Vagina (tissue), 2 donors: ENCODE results near the gene SPEM2. TPM values are rescaled to one million over a fixed set of nuclear protein-coding genes. Genes with fewer than 3 reads are reported as not detected.

ENCODE experiments used
- DNase-seq, 2 donors: peaks; one replicate each; pipeline ENCODE4 v3.0.0-alpha.2; 2017; ENCODE audit errors: extremely low spot score in 2 of 2
- H3K27ac ChIP-seq: fragments of 200-600 bp; sonication (generic); one replicate; pipeline ENCODE4 v1.5.1; 2019
- H3K27me3 ChIP-seq: fragments of 200-600 bp; sonication (generic); one replicate; pipeline ENCODE4 v1.5.1; 2019
- H3K36me3 ChIP-seq, 2 donors: fragments of 200-600 bp; sonication (generic); one replicate each; pipeline ENCODE4 v1.5.1; 2017 to 2019
- H3K4me1 ChIP-seq: fragments of 200-600 bp; sonication (generic); one replicate; pipeline ENCODE4 v1.5.1; 2019
- H3K4me3 ChIP-seq, 2 donors: fragments of 200-600 bp; sonication (generic); 1 replicate in 1 of 2; 2 replicates in 1 of 2; pipeline ENCODE4 v1.5.1; 2016 to 2019
- H3K9me3 ChIP-seq: fragments of 200-600 bp; sonication (generic); one replicate; pipeline ENCODE4 v1.5.1; 2019
- CTCF ChIP-seq, 3 experiments: fragments of 450-650 bp in 2 of 3; fragments of 200-600 bp in 1 of 3; sonication (generic) in 1 of 3; IDR thresholded peaks; one replicate each; pipeline ENCODE4 v1.5.1; 2017 to 2019; ENCODE audit warnings: antibody characterized with exemption in 3 of 3, mild to moderate bottlenecking in 2 of 3, moderate library complexity in 2 of 3
- POLR2A ChIP-seq, 2 donors: fragments of 450-650 bp; IDR thresholded peaks; one replicate each; pipeline ENCODE4 v1.6.1; 2017; ENCODE audit warnings: antibody characterized with exemption in 2 of 2, mild to moderate bottlenecking in 2 of 2, moderate library complexity in 2 of 2
- POLR2AphosphoS5 ChIP-seq, 2 donors: sonication (generic); formaldehyde crosslinking; IDR thresholded peaks; one replicate each; pipeline ENCODE4 v1.9.0; 2017; ENCODE audit warnings: antibody characterized with exemption in 2 of 2, mild to moderate bottlenecking in 2 of 2, low read depth in 1 of 2; ENCODE audit not compliant: insufficient read depth in 1 of 2
- intact Hi-C: fragments of 100-400 bp; cut with DNase I; formaldehyde crosslinking; loops from one replicate; pipeline ENCODE4 v1.15.1; 2023
- total RNA-seq: library from RNA; depleted of rRNA; stranded (reverse); fragments of >200 nt; gene quantifications from one replicate; pipeline ENCODE4 v1.2.3, GENCODE V29; 2016

SPEM2 gene
- total RNA-seq, 1 donor from 2014 or later: not detected

GRCh38 chr17:7409716-7410115 is 15.7 kb upstream of the SPEM2 start:
- no peak for TF ChIP-seq POLR2A (IDR thresholded peaks at IDR 0.05)
- TF ChIP-seq CTCF (IDR thresholded peaks at IDR 0.05): no peak
- no peak for TF ChIP-seq POLR2AphosphoS5 (IDR thresholded peaks at IDR 0.05; ENCODE audit: insufficient read depth in 1 of 2, low read depth in 1 of 2)
- Histone ChIP-seq H3K27me3 (no peaks in the 10 kb centered on the region), H3K27ac (no peak overlapping the region), H3K36me3 (peaks cover 0 to 18% of the 10 kb centered on the region in 2 donors), H3K4me1 (peaks cover 33% of the 10 kb centered on the region), H3K4me3 (no peak overlapping the region), H3K9me3 (no peaks in the 10 kb centered on the region)
- no peak for DNase-seq
- intact Hi-C loops: loop anchor here (5.0 kb wide), 1 partner anchor 57 kb away; the partner anchor contains the start of gene KCTD11

- intact Hi-C loops: no loop called here
- DNase-seq: no peak
- peaks cover 23% of the 10 kb centered on the region for H3K4me1 ChIP-seq
- H3K36me3 ChIP-seq: peaks cover 0 to 21% of the 10 kb centered on the region in 2 donors
- TF ChIP-seq POLR2A (IDR thresholded peaks at IDR 0.05): no peak
- TF ChIP-seq POLR2AphosphoS5 (IDR thresholded peaks at IDR 0.05; ENCODE audit: insufficient read depth in 1 of 2, low read depth in 1 of 2): no peak
- no peak for TF ChIP-seq CTCF (IDR thresholded peaks at IDR 0.05)
- no peak overlapping the region for H3K4me3 ChIP-seq
- H3K27me3 ChIP-seq: no peaks in the 10 kb centered on the region
- no peak overlapping the region for H3K27ac ChIP-seq
- no peaks in the 10 kb centered on the region for H3K9me3 ChIP-seq
Observed at GRCh38 chr17:7410634-7411426, 14.6 kb upstream of the SPEM2 start.

GRCh38 chr17:7411427-7411750 is 14.0 kb upstream of the SPEM2 start:
- DNase-seq: no peak
- Histone ChIP-seq H3K27me3 (no peaks in the 10 kb centered on the region), H3K36me3 (peaks cover 0 to 21% of the 10 kb centered on the region in 2 donors), H3K27ac (no peak overlapping the region), H3K4me1 (peaks cover 17% of the 10 kb centered on the region), H3K9me3 (no peaks in the 10 kb centered on the region), H3K4me3 (no peak overlapping the region)
- intact Hi-C loops: no loop called here
- TF ChIP-seq POLR2AphosphoS5 (IDR thresholded peaks at IDR 0.05; ENCODE audit: insufficient read depth in 1 of 2, low read depth in 1 of 2) (no peak), POLR2A (IDR thresholded peaks at IDR 0.05) (no peak), CTCF (IDR thresholded peaks at IDR 0.05) (no peak)

- peaks cover 0 to 25% of the 10 kb centered on the region in 2 donors for H3K36me3 ChIP-seq
Observed at GRCh38 chr17:7413346-7413985, 11.9 kb upstream of the SPEM2 start.

GRCh38 chr17:7414837-7415236 is 10.6 kb upstream of the SPEM2 start:
- intact Hi-C loops: no loop called here
- H3K27ac ChIP-seq: no peak overlapping the region
- DNase-seq: no peak
- H3K4me3 ChIP-seq: no peak overlapping the region
- no peaks in the 10 kb centered on the region for H3K9me3 ChIP-seq
- H3K4me1 ChIP-seq: peaks cover 10% of the 10 kb centered on the region
- TF ChIP-seq POLR2AphosphoS5 (IDR thresholded peaks at IDR 0.05; ENCODE audit: insufficient read depth in 1 of 2, low read depth in 1 of 2) (no peak), POLR2A (IDR thresholded peaks at IDR 0.05) (no peak), CTCF (IDR thresholded peaks at IDR 0.05) (no peak)
- H3K36me3 ChIP-seq: peaks cover 0 to 14% of the 10 kb centered on the region in 2 donors
- H3K27me3 ChIP-seq: no peaks in the 10 kb centered on the region

More at GRCh38 chr17:7413346-7413985, 11.9 kb upstream of the SPEM2 start:
- peaks cover 10% of the 10 kb centered on the region for H3K4me1 ChIP-seq
- intact Hi-C loops: no loop called here
- peak overlapping the region; percentile 36 for H3K27ac ChIP-seq
- no peak for TF ChIP-seq POLR2A (IDR thresholded peaks at IDR 0.05)
- TF ChIP-seq POLR2AphosphoS5 (IDR thresholded peaks at IDR 0.05; ENCODE audit: insufficient read depth in 1 of 2, low read depth in 1 of 2): peak in 1 of 2 donors; percentile 31
- no peak overlapping the region for H3K4me3 ChIP-seq
- no peaks in the 10 kb centered on the region for H3K27me3 ChIP-seq
- DNase-seq: no peak
- no peaks in the 10 kb centered on the region for H3K9me3 ChIP-seq
